Smooth muscle cell of the brain vasculature (primary cell): Measurements from ENCODE around the gene BARHL2.

Experiments used
- DNase-seq: peaks from one replicate; pipeline ENCODE4 v3.0.0-alpha.2; 2012; ENCODE audit warnings: low read depth, low spot score

Gene BARHL2

DNA sequence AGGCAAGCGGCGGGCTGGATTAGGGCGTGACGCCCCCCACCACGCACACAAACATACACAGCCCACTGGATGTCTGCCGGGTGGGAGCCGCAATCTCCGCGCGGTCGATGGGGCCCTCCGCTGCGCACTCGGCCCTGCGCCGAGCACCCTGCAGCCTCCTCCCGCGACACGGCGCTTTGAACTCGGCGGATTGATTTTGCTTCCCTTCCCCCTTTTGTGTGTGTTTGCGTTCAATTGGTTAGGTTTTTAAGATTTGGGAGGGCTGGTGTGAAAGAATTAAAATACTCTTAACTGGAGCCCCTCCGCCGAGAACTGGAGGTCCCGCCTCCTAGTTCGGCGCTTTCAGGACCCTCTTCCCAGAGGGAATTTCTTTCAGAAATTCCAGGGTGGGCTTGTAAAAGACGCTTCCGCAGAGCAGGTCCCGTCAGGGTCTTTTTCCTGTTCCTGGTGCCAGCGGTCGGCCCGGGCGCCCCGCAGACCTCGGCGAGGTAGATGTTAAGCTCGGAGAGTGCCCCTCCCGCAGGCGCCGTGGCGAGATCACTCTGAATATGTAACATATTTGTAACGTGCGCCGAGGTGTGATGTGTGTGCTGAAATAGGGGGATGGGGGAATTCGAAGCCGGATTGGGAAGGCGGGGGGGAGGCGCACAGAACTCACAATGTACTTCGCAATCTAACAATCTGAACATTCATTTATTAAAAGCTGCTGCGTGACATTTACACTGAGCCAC lies 8.0 kb upstream of the BARHL2 start:
- DNase-seq: no peak

DNA sequence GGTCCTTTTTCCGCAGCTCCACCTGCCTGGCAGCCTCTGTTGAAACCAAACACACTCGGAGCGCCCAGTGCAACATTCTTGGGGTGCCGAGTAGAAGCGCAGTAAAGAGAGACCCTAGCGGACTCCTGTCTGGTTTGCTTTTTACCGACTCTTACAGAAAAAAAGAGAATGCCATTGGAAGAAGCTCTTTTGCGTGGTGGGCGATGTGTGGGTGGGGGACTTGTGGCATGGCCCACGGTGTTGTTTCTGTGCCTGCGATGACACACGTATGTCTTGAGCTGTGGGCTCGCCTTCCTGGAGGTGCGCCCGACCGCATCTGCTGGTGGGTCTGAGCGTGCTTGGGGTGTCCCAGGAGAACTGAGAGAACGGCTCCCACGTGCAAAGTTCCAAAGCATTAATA lies 7.3 kb upstream of the BARHL2 start:
- no peak for DNase-seq

DNA sequence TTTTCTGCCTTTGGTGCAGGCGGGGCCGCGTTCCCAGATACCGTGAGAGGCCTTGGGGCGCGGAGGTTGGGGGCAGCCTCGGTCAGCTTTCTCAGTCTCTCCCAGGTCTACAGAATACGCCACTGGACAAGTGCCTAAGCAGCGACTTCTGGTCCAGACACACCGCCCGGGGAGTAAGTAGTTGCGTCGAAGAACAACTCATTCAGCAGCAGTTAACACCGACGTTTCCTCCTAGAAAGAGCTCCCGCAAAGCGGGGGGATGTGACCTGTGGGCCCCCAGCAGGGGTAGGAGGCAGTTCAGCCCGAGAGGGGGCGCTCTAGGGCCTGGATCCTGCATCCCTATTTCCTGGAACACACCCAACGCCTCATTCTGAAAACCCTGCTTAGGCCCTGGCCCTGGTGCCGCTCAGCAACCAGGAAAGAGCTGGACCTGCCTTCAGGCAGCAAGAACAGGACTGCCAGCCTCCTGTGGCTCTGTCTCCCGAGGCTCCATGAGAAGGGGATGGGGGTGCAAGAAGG lies 6.5 kb upstream of the BARHL2 start:
- no peak for DNase-seq

DNA sequence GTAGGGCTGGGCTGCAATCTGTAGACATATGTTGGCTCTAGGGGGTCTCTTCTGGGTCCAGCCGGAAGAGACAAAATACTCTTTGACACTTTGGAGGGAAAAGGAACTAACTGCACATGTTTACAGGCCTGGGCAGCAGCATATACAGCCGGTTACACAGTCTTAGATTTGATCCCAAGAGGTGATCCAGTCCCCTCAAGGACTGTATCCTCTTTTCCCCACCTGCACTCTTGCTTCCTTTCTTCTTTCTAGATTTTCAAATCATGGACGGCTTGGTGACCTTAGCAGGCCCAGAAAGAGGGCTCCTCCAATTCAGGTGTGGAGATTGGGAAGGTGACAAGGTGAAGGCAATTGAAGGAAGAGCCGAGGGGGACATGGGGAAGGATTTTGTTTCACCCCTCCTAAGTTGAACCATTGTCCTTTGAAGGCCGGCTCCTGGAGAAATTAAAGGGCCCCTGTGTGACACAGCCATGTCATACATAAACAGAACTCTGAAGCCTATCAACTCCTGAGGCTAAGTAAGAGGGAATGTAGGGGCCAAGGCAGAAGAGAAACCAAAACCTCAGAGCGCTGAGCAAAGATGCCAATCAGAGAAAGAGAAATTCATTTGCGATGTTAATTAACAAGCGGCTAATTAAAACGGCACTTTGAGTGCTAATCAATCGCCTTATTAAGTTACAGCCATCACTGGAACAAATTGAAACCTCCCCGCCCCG lies 5.9 kb upstream of the BARHL2 start:
- DNase-seq: no peak

DNA sequence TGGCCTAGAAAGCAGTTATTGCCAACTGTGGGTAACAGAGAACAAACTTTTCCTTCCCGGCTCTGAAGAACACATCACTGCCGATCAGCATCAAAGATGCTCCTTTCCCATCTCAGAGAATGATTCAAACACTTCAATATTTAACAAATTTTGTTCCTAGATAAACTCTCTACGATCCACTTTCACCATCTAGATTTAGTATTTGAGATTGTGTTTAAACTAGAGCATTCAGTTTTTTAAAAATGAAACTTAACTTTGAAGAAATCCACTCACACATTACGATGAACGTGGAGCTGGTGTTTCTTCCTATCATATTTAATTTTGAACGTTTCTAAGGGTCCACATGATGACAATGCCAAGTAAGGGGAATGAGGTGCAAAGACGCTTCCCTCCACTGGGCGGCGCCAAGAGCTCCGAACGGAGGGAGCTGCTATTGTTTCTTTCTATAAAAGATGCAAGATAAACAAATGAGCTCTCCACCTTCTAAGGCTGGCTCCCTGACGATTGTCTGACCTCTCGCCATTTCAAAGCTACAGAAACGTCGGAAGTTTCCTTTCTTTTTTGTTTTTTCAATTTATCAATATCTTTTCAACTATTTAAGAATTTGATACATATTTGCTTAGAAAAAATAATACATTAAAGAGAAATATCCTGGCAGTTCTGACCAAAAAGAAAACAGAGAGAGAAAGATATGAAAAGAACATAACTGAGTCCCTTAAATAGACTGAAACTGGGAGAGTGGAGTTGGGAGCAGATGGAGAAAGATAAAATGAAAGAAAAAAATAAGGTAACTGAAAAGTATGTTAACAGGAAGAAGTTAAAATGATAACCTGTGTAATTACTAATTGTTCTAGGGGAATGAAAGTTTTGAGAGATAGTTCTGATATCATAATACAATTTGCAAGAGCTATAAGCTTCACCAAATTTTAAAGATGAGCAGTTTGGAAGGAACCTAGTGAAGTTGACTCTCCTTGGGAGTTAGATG lies 4.4 kb upstream of the BARHL2 start:
- peak; percentile 6 for DNase-seq

DNA sequence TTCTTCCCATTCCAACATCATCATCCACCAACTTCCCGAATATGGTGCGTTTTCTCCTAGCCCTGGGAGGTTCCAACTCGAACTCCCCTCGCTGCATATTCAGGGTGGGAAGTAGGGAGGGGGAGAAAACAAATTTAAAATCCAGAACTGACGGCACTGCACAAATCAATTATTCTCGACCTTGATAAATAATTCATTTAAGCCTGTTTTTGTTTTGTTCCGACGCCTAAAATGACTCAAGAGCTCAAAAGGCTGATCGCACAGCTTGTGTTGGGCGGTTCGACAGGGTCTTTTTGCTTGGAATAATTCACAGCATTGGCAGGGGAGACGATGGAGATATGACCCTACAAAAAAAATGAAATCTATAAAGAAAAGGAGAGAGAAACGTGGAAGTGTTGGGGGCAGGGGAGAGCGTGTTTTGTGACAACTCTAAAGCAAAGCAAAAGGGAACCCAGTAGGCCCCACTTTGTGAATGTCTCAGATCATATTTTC lies 3.1 kb upstream of the BARHL2 start:
- no peak for DNase-seq

DNA sequence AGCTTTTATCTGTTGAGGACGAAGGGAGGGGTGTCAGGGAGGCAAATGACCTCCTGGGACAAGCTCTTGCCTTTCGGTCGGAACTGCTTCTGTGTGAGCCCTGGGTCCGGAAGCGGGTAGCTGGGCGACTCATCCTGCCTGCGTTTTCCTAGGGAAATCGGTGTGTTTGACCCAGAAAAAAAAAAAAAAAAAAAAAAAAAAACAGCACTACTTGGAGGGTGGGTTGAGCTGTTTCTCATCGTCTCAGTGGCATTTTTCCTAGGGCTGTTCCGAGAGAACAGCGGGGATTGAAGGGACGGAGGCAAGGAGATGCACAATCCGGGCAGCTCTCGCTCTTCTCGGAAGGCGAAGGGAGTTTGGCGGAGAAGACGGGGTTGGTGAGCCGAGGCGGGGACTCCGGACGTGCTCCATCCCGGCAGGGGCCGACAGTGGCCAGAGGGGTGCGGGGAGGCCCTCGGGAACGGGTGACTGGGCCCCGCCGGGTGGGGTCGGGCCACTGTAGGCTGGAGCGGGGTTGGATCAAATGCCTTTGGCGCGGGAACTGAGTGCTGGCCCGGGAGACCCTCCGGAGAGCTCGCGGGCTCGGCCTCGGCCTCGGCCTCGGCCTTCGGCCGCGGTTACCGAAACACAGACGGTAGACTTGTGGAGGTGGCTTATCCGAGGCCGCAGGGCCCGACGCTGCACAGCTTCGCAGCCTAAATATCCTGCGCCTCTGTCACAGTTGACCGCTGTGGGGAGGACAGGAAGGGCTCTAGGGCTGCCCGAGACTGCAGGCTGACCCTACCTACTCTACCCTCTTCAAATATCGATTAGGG lies 2.4 kb upstream of the BARHL2 start:
- DNase-seq: no peak

DNA sequence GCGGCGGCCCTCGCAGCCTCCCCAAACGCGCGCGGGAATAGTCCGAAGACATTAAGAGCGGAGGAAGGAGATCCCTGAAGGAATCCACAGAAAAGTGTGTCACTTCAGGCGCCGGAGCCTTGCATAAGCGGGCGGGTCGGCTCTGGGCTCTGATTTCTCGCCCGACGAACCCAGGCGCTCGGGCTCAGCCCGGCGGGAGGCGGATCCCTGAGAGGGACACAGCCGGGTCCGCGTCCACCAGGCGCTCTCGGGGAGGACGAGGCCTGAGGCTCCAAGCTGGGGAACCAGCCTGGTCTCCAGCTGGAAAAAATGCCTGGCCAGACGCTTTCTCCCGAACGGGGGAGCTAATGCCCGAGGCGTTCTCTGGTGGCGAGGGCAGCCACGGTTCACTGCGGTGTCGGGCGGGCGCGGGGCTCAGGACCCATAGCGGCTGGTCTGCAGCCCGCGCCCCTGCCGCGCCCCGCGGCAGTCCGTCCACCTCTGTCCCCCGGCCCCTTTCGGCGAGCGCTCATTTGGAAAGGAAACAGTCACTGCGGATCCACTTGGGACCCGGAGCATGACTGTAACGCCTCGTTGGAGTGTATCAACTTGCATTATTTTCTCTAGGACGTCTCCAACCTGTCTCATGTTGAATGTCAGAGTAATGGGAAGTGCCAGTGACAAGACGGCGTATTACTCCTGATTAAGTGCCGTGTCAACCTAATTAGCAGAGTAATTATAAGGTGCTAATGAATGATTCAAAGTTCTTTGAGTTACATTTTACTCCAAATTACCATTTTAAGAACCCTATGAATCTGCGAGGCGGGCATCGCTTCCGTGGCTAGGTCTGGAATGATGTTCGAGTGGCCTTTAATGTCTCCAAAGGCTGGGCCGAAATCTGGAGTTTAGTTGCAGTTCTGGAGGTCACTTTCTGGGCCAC lies 1.6 kb upstream of the BARHL2 start:
- DNase-seq: no peak

DNA sequence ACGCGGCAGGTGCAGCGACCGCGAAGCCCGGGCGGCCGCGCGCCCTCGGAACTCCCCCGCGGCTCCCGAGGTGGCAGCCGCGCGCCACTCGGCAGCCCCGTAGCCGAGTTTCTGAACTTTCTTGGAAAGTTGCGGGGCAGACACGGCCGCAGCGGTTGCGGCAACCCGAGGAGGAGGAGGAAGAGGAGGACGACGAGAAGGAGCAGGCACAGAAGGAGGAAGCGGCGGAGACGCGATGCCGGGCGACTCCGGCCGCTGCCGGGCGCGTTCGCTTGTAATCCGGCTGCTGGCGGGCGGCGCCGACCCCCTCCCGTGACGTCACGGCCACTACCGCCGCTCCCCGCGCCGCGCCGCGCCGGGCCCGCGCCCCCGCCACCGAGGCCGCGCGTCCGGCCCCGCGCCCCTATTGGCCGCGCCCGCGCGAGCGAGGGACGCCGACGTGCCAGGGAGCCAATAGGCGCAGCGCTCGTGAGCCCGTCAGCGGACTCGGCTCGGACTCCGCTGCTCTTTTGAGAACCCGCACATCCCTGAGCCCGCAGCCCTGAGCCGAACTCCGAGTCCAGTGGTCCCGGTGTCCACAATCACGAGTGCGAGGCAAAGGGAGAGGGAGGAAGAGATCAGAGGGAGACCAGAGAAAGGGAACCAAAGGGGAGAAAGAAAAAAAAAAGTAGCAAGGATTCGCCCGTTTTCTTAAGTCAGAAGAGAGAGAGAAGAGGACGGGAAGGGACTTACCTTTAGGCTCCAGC lies 736 bp upstream of the BARHL2 start:
- no peak for DNase-seq

DNA sequence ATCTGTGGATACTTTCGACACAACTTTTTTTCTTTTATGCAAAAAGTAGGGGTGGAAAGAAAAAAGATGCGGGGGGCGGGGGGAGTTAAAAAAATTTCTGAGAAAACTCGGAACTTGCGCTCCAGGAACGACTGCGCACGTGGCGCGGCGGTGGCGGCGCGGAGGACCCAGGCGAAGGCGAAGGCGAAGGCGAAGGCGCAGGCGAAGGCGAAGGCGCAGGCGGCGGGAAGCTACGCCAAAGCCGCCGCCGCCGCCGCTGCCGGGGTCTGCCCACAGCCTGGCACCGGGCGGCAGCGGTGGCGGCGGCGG lies 208 bp upstream of the BARHL2 start:
- DNase-seq: no peak

DNA sequence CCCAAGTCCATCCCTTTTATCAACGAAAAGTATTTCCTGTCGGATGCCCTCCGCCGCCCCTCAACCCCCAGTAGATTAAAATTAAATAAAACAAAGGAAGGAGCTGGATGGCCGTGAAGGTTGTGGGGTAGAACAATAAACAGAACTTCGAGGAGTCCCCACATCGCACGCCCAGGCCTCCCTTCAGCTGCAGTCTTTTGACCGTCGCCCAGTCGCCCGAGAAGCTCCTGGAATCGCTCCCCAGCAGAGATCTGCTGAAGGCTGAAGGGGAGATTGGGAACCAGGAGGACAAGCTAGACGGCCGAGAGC lies 905 bp downstream of the BARHL2 start:
- no peak for DNase-seq

DNA sequence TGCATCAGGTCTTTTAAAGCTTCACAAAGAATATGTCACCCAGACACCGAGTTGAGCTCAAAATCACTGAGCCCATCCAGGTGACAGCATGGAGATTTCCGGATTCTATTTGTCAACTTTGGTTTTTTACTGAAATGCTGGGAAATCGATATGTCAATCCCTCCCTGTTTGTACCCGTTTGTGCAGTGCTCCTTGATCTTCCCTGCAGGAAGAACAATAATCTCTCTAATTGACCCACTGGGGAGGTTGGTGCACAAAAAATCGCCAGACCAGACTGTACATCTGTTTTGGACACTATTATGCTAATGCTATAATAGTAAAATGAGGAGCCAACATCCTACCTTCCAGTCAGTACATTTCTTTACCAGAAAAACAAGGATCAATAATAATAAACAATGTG lies 1.8 kb downstream of the BARHL2 start:
- no peak for DNase-seq

DNA sequence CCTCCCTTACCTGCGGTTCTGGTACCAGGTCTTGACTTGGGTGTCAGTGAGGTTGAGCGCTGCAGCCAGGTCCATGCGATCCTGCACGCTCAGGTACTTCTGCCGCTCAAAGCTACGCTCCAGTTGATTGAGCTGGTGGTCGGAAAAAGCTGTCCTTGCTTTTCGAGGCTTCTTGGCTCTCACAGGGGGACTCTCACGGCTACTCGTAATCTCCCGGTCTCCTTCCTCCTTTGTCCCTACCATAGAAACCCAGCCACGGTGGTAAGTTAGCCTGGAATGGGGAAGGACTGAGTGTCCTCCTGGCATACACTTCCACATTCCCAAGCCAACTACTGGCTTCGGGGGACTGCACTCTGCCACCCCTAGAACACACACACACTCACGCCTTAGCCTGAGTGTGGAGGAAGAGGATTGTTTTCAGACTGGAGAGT lies 2.6 kb downstream of the BARHL2 start:
- DNase-seq: no peak

DNA sequence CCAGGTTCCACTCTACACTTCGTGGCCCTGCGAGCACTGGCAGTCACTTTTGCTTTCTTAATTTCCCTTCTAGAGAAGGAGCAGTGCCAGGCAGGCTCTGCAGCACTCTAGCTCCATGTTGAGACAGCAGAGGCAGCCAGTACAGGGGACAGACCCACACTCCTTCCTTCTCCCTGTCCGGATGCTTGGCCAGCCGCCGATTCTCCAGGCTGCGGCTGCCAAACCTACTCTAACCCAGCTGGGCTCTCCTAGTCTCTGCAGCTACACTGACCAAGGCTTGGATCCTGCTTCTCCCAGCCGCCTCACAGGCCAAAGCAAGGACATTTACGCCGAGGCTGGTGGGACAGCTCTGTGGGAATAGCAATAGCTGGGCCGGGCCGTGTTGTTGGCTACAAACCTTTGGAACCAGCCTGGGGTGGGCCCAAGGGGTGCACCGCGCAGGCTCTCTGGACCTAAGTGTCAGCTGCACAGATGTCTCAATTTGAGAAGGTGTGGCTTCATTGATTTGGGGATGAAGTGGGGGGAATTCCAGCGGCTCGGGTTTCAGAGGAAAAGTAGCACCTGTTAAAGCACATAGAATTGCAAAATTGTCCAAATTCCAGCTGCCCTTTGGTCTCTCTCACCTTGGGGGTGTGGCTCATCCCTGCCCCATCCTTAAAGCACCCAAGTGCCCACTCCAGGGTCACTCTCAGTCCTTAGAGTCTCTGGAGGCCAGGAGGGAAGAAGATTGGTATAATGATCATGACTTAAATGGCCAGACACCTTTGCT lies 3.2 kb downstream of the BARHL2 start:
- DNase-seq: no peak

DNA sequence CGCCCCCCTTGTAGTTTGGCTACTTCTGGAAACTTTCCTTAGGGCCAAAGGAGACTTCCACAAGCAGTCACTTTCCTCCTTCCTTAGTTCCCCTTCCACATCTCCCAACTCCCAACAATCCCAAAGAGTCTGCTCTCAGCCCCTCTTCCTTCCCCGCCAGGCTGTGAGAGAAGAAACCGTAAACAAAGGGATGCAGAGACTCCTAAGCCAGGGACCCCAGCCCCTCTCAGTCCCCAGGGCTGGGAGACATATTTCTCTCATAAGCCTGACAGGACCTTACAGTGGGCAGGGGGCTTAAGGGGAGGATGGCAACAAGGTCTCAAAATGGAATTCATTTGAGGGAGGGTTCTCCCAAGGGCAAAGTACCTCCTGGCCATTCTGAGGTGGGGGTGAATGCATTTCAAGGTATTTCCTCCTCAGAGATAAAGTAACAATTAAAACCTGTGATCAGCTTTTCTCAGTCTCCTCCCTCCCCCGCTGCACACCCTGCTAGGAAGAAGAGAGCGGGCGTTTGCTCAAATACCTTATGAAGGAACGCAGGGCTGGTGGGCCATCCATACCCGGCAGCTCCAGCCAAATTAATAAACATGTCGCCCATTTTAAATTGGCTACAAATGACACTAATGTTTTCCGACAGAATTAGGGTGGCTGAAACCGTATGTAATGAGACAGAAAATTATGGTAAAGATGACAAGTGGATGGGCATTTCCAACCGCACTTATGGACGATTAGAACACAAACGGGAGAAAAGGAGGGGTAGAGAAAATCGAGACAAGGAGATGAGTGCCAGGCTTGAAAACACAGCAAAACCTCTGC lies 4.0 kb downstream of the BARHL2 start:
- no peak for DNase-seq

DNA sequence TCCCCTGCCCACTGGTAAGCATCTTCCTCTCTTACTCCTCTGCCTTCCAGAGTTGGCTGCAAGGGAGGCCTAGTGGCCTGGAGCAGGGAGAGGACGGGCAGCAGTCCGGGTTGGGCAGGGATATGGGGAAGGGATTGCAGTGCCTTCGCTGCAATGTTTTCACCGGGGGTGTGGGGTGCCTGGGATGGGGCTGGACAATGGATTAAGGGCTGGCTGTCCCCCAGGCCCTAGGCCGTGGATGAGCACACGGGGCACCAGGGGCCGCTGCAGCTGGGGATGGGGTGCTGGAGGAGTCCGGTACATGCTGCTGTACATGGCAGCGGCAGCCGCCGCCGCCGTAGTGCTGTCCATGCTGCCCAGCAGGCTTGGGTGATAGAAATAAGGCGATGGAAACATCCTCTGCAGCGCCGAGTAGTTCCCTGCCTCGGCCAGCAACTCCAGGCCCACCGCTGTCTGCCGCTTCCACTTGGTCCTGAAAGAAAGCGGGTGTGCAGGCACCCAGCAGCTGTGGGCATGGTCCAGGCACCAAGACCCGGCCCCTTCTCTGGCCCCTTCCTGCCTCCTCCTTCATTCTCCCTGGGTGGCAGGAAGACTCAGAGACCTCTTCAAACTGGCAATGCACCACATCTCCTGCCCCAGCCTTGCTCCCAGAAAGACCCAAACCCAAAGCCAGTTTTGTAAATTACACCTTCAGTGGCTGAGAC lies 4.8 kb downstream of the BARHL2 start:
- DNase-seq: no peak

DNA sequence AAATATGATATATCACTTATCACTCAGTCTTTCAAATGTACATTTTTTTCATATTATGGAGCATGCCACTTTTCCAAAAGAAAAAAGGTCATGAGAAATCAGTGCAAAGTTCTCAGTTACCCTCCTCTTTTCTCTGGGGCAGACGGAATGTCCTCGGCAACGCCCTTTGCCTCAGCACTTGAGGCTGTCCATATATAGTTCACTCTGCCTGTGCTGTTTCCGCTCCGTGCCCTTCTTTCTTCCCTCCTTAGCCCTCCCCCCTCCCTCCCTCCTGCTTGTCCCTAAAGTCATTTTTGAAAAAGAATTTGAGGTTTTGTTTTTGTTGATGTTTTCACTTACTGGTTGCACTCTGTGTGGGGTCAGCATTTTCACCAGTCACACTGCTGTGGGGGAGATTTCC lies 5.4 kb downstream of the BARHL2 start:
- no peak for DNase-seq
